PC-9 (cell line): ENCODE data around the gene RAB40C. TPM values are rescaled to one million over a fixed set of nuclear protein-coding genes. Genes with fewer than 3 reads are reported as not detected.

Source experiments
- BruUV-seq: library from RNA; stranded (reverse); fragments of 400-500 nt; replicated peaks from 2 replicates; lab custom pipeline; 2021; lab: Mats Ljungman, UMichigan
- CTCF ChIA-PET: fragments of 300-600 bp; sonication (Branson Sonifier 250); formaldehyde crosslinking; loops from one replicate; lab custom pipeline; 2022; ENCODE audit warnings: antibody characterized with exemption; lab: Charles Lee
- POLR2A ChIA-PET: fragments of 300-600 bp; sonication (Branson Sonifier 250); formaldehyde crosslinking; loops from one replicate; lab custom pipeline; 2022; ENCODE audit warnings: antibody characterized with exemption; ENCODE audit not compliant: unreplicated experiment; lab: Charles Lee
- DNase-seq, 2 experiments: peaks; one replicate each; pipeline versions ENCODE4 v3.0.0 to v3.0.0-alpha.2; 2015 to 2022; ENCODE audit warnings: mixed read lengths in 1 of 2
- H2AFZ ChIP-seq: fragments of 200-600 bp; sonication (generic); 2 replicates; pipeline ENCODE4 v1.8.1; 2017; ENCODE audit warnings: antibody characterized with exemption
- H3F3A ChIP-seq: fragments of 200-600 bp; sonication (generic); 2 replicates; pipeline ENCODE4 v1.8.1; 2017; ENCODE audit warnings: antibody characterized with exemption, mild to moderate bottlenecking, low read depth; ENCODE audit not compliant: insufficient read depth
- H3K27ac ChIP-seq: fragments of 200-600 bp; sonication (generic); 2 replicates; pipeline ENCODE4 v1.6.1; 2016; ENCODE audit warnings: mixed run types
- H3K27me3 ChIP-seq: fragments of 200-600 bp; sonication (generic); 2 replicates; pipeline ENCODE4 v1.6.1; 2016; ENCODE audit warnings: low read depth, mixed run types; ENCODE audit not compliant: insufficient read depth
- H3K36me3 ChIP-seq: fragments of 200-600 bp; sonication (generic); 2 replicates; pipeline ENCODE4 v1.6.1; 2016; ENCODE audit warnings: low read depth, mixed run types
- H3K4me1 ChIP-seq: fragments of 200-600 bp; sonication (generic); replicated peaks from 2 replicates; pipeline ENCODE4 v1.6.1; 2016; ENCODE audit warnings: mixed run types; ENCODE audit not compliant: insufficient read depth
- H3K4me2 ChIP-seq: fragments of 200-600 bp; sonication (generic); 2 replicates; pipeline ENCODE4 v1.6.1; 2017; ENCODE audit warnings: mixed run types
- H3K4me3 ChIP-seq: fragments of 200-600 bp; sonication (generic); 2 replicates; pipeline ENCODE4 v1.6.1; 2016; ENCODE audit warnings: mixed run types
- H3K79me2 ChIP-seq: fragments of 200-600 bp; sonication (generic); 2 replicates; pipeline ENCODE4 v1.6.1; 2017; ENCODE audit warnings: low read depth, mixed run types
- H3K9me2 ChIP-seq: fragments of 200-600 bp; sonication (generic); 2 replicates; pipeline ENCODE4 v1.8.1; 2017; ENCODE audit warnings: mild to moderate bottlenecking; ENCODE audit not compliant: insufficient read depth
- H3K9me3 ChIP-seq: fragments of 200-600 bp; sonication (generic); 2 replicates; pipeline ENCODE4 v1.8.1; 2016; ENCODE audit warnings: low read depth; ENCODE audit not compliant: insufficient read depth
- H4K20me1 ChIP-seq: fragments of 200-600 bp; sonication (generic); 2 replicates; pipeline ENCODE4 v1.8.1; 2017; ENCODE audit not compliant: insufficient read depth
- CTCF ChIP-seq: fragments of 200-600 bp; sonication (generic); conservative IDR thresholded peaks from 2 replicates; pipeline ENCODE4 v1.6.1; 2017; ENCODE audit warnings: mixed run types, antibody characterized with exemption, mild to moderate bottlenecking, moderate library complexity
- EZH2 ChIP-seq: fragments of 200-600 bp; sonication (generic); IDR thresholded peaks from 2 replicates; pipeline ENCODE4 v1.8.0; 2017; ENCODE audit warnings: antibody characterized with exemption, low read depth
- intact Hi-C: fragments of 100-400 bp; cut with micrococcal nuclease; formaldehyde crosslinking; loops from one replicate; pipeline ENCODE4 v1.10.0; 2022; ENCODE audit not compliant: unreplicated experiment
- total RNA-seq: library from RNA; stranded (reverse); gene quantifications from 2 replicates; pipeline ENCODE4 v1.2.3, GENCODE V29; 2021

RAB40C gene
- total RNA-seq, 1 experiment from 2014 or later: 47.1 TPM

- no peak overlapping the region for H3K4me2 ChIP-seq
- peak in 1 of 2 experiments; percentile 47 for DNase-seq
- no peaks in the 10 kb centered on the region; the same call in none of the 2 replicates for H4K20me1 ChIP-seq
- no peak overlapping the region for H2AFZ ChIP-seq
- no peak overlapping the region for H3K4me3 ChIP-seq
- peaks cover 22% of the 10 kb centered on the region for H3K79me2 ChIP-seq
- no peaks in the 10 kb centered on the region for H3K9me2 ChIP-seq
- H3K27ac ChIP-seq: no peak overlapping the region
- CTCF ChIA-PET: no interaction called here
- H3K9me3 ChIP-seq: no peaks in the 10 kb centered on the region
- intact Hi-C loops: no loop called here
- no peaks in the 10 kb centered on the region for H3K27me3 ChIP-seq
- peaks cover 7% of the 10 kb centered on the region; the same call in 1 of the 2 replicates for H3F3A ChIP-seq
- peaks cover 6% of the 10 kb centered on the region for H3K4me1 ChIP-seq
- no TSS peak for BruUV-seq
- 0 out of 2 replicates have a peak, but pooled peaks have one; percentile 24 for TF ChIP-seq CTCF
- no peak for TF ChIP-seq EZH2
- H3K36me3 ChIP-seq: no peaks in the 10 kb centered on the region
- POLR2A ChIA-PET: interaction anchor here (0.6 to 0.9 kb wide), 2 partner anchors 37 to 161 kb away, joined by 3 to 7 read pairs; no protein-coding TSS in a partner anchor
These were observed 4.5 kb upstream of the RAB40C start for GRCh38 chr16:585351-585750.

GRCh38 chr16:586047-586644, 3.7 kb upstream of the RAB40C start:
- no peak overlapping the region for H3K4me2 ChIP-seq
- H3K9me2 ChIP-seq: no peaks in the 10 kb centered on the region
- no peaks in the 10 kb centered on the region for H3K9me3 ChIP-seq
- no peak for DNase-seq
- H2AFZ ChIP-seq: no peak overlapping the region
- no peaks in the 10 kb centered on the region for H3K36me3 ChIP-seq
- H4K20me1 ChIP-seq: peaks cover 7% of the 10 kb centered on the region
- POLR2A ChIA-PET: no interaction called here
- H3F3A ChIP-seq: peaks cover 7% of the 10 kb centered on the region; the same call in 1 of the 2 replicates
- H3K79me2 ChIP-seq: peaks cover 30% of the 10 kb centered on the region
- no peak for TF ChIP-seq EZH2
- TF ChIP-seq CTCF: no peak
- no peak overlapping the region for H3K4me3 ChIP-seq
- H3K27ac ChIP-seq: no peak overlapping the region
- CTCF ChIA-PET: interaction anchor here (0.6 kb wide), 1 partner anchor 54 kb away, joined by 3 read pairs; no protein-coding TSS in a partner anchor
- BruUV-seq: TSS peak; percentile 13
- H3K4me1 ChIP-seq: peaks cover 12% of the 10 kb centered on the region
- intact Hi-C loops: no loop called here
- no peaks in the 10 kb centered on the region for H3K27me3 ChIP-seq

GRCh38 chr16:586645-587590, 2.9 kb upstream of the RAB40C start:
- peaks cover 38% of the 10 kb centered on the region for H3K79me2 ChIP-seq
- no peak for DNase-seq
- no TSS peak for BruUV-seq
- H2AFZ ChIP-seq: no peak overlapping the region
- H3K4me3 ChIP-seq: peak overlapping the region; percentile 79; the same call in 1 of the 2 replicates
- H4K20me1 ChIP-seq: peaks cover 13% of the 10 kb centered on the region
- no peaks in the 10 kb centered on the region for H3K36me3 ChIP-seq
- ChIA-PET CTCF (interaction anchor here (0.7 kb wide), 1 partner anchor 203 kb away, joined by 5 read pairs; no protein-coding TSS in a partner anchor), POLR2A (no interaction called here)
- intact Hi-C loops: no loop called here
- H3K4me2 ChIP-seq: peak overlapping the region; percentile 84
- no peak overlapping the region for H3K27ac ChIP-seq
- TF ChIP-seq EZH2 (no peak), CTCF (no peak)
- H3F3A ChIP-seq: peaks cover 14% of the 10 kb centered on the region
- no peaks in the 10 kb centered on the region for H3K9me2 ChIP-seq
- no peaks in the 10 kb centered on the region for H3K27me3 ChIP-seq
- H3K4me1 ChIP-seq: peaks cover 20% of the 10 kb centered on the region
- no peaks in the 10 kb centered on the region for H3K9me3 ChIP-seq
